NCI-H1105 treated with DMSO at 0.1 percent for 48 hours (cell line): Measurements from ENCODE around the gene CCL5.

Experiments used
- DNase-seq: peaks from one replicate; lab custom pipeline; 2025; lab: John Stamatoyannopoulos, UW

CCL5 gene

GRCh38 chr17:35879773-35880654 is at the start of gene CCL5:
Gene CCL5 (minus strand): TSS chr17:35880360.
- DNase-seq: no peak

DNA sequence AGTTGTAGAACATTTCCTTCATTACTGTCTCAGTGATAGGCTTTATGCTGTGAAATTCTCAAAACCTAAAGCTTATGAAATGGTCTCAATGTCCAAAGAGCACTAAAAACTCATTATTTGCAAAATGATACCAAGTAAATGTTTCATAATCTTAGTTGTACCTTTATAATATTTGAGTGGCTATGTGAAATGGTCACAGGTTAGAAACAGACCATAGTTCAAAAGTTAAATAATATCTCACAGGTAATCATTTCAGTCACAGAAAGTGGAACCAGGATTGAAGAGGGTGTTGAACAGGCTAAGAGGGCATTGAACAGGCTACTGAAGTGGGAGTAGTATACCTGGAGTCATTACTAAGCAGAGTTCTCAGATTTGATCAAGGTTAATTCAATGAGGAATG is 47.6 kb upstream of the CCL5 start:
- no peak for DNase-seq

GRCh38 chr17:35923609-35924114 is 43.5 kb upstream of the CCL5 start:
- no peak for DNase-seq

DNA sequence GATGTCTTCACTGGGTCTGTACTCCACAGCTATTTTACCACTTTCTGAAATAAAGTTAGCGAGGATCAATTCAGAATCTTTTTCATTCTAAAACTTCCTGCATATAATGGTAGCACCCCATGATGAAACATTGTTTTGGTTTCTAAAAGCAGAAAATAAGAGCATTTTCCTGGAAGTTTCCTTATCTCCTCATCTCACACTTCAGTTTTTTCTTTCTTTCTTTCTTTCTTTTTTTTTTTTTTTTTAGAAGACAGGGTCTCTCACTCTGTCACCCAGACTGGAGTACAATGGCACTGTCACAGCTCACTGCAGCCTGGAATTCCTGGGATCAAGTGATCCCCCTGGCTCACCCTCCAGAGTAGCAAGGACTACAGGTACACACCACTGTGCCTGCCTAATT is 40.1 kb upstream of the CCL5 start:
- no peak for DNase-seq

DNA sequence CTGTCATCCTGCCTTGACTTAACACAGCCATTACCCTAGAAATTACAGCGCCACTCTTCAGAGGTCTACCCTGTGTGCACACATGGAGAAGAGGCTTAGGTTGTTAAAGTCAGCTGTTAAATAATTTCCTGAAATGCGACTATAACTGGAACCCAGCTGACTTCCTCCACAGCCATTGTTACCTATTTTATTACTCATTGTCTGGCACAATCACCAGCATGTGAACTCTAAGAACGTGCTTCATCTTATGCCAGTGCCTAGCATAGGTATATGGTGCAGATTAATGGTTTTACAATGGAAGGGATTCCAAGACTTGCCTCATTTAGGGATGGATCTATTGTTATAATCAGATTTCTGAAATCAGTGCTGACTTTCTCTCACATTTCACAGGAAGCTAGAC is 38.5 kb upstream of the CCL5 start:
- no peak for DNase-seq

DNA sequence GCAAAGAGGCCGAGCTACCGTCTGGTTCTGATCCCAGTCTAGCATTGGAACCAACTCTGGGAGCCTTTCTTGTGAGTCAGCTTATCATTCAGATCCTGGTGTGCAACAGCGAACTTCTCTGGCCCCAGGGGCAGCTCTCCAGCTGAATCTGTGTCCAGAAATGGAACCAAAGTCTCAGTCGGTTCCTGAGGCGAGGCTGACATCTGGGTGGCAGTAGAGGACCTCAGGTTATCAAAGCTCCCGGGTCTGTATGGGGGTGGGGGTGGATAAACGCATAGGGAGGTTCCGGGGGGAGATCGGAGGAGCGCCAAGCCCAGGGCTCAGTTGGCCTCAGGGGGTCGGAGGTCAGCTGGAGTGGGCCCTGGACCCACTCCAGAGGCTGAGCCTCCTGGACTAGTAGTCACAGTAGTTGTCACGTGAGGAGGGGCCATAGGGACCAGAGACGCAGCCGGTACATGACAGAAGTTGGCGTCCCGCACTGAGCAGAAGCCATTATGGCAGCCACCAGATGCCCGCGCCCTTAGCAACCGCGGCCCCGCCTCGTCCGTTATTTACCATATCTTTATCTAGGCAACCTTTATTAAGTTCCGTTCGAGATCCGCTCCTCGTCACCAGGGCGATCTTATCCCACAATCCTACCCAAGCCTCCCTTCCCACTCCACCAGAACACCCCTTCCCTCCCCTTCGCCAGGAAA is 37.5 kb upstream of the CCL5 start:
- DNase-seq: no peak

DNA sequence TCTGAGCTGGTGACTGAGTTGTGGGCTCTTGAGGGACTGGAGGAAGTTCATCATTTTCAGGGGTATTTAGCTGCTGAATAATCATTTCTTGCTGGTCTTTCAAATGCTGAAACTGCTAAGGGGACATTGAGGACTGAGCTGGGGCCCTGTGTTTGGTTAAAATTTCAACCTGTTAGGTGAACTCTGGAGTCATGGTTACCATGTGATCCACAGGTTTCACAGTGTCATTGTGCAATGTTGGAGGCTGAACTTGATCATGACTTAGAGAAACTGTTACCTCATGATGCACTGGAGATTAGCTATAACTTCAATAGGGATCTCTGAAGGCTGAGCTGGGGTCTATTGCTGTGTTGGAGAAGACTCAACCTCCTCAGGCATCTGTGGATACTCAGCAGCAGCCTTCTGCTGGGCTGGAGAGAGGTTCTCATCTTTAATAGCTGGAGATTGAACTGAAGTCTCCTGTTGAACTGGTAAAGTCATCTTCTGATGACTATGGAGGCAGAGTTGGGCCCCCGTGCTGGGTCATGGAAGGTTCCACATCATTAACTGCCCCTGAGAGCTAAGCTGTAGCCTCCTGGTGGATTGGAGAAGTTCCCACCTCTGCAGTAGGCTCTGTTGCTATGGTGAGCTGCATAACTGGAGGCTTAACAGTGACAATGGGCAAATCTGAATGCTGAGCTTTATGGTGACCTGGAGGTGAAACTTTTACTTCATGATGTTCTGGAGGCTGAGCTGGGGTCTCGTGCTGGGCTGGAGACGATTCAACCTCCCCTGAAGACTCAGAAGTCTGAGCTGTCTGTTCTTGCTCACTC is 35.2 kb upstream of the CCL5 start:
- DNase-seq: no peak

- DNase-seq: no peak
These were observed 34.2 kb upstream of the CCL5 start for GRCh38 chr17:35914354-35914753.

DNA sequence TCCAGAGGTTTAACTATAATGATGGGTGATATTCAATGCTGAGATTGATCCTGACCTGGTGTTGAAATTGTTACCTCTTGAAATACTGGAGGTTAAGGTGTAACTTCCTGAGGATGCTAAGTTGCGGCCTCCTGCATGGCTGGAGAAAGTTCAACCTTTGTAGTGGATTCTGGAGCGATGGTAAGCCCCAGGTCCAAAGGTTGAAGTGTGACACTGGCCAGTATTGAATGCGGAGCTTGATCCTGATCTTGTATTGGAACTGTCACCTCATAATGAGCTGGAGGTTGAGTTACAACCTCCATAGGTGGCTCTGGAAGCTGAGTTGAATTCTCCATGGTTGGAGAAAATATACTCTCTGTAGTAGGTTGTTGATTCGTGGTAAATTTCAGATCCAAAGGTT is 33.4 kb upstream of the CCL5 start:
- DNase-seq: no peak

- DNase-seq: no peak
These were observed 32.8 kb upstream of the CCL5 start for GRCh38 chr17:35912942-35913341.

DNA sequence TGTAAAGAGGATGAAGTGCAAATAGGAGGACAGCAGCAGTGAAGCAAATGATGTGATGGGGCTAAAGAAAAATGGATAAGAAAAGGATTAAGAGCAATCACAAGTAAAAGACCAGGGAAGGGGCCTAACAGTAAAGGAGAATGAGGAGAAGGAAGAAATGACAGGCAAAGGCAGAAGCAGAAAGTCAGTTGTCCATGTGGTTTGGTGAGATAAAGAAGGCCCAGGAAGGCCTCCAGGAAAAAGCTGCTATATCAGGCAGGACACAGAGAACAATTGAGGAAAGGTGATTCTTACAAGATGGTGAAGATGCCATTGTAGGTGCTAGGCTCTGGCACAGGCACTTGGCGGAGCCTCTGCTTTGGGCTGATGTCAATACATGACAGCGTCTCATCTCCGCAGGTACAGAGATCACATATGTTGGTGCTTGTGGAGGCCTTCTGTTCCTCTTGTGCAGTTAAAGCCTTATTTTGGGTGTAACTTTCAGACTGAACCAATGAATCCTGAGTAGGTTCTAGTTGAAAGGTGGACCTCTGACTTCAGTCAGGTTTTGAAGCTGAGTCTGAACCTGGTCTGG is 32.3 kb upstream of the CCL5 start:
- no peak for DNase-seq

DNA sequence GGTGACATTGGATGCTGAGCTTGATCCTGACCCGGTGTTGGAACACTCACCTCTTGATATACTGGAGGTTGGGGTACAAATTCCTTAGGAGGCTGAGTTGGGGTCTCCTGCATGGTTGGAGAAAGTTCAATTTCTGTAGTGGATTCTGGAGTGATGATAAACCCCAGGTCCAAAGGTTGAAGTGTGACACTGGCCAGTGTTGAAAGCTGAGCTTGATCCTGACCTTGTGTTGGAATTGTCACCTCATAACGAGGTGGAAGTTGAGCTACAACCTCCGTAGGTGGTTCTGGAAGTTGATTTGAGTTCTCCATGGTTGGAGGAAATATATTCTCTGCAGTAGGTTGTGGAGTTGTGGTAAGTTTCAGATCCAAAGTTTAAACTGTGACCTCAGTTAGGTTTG is 29.2 kb upstream of the CCL5 start:
- DNase-seq: no peak

- no peak for DNase-seq
These were observed 27.5 kb upstream of the CCL5 start for GRCh38 chr17:35907691-35908090.

- DNase-seq: no peak
These were observed 26.9 kb upstream of the CCL5 start for GRCh38 chr17:35906926-35907637.

DNA sequence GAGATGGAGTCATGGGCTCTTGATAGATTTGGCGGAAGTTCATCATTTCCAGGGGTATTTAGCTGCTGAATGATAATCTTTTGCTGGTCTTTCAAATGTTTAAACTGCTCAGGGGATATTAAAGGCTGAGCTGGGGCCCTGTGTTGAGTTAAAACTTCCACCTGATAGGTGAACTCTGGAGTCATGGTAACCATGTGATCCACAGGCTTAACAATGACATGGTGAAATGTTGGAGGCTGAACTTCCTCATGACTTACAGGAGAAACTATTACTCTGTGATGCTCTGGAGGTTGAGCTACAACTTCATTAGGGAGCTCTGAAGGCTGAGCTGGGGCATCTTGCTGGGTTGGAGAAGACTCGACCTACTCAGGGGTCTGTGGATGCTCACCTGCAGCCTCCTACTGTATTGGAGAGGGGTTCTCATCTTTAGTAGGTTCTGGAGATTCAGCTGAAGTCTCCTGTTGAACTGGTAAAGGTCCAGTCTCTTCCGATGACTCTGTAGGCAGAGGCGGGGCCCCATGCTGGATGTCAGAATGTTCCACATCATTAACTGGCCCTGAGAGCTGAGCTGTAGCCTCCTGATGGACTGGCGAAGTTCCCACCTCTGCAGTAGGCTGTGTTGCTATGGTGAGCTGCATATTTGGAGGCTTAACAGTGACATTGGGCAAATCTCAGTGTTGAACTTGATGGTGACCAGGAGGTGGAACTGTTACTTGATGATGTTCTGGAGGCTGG is 26.2 kb upstream of the CCL5 start:
- DNase-seq: no peak

DNA sequence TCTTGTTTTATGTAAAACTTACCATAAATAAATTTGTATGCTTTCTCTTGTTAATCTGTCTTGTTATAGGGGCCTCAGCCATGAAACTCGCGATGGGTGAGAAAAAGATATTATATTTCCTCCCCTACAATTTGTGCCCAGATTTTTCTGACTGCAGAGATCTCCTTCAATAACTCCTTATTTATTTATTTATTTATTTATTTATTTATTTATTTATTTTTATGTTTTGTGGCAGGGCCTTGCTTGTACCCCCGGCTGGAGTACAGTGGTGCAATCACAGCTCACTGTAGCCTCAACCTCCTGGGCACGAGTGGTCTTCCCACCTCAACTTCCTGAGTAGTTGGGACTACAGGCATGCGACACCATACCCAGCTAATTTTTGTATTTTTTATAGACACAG is 23.3 kb upstream of the CCL5 start:
- DNase-seq: no peak

DNA sequence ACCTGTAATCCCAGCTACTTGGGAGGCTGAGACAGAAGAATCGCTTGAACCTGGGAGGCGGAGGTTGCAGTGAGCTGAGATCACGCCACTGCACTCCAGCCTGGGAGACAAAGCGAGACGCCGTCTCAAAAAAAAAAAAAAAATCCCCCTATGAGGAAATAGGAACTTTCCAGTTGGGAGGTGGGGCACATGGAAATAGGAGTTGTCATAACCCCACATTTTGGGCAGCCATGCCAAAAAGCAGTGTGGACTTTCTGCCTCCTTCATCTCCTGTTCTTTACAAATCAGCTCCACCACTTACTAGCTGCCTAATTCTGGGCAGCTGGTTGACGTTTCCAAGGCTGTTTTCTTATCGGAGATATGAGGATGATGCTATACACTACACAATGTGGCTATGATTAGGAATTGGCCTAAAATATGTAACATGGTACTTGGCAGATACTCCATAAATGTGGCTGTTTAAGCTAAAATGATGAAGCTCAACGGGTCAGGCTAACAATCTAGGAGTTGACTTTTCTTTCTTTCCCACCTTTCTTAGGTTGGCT is 21.5 kb upstream of the CCL5 start:
- no peak for DNase-seq

DNA sequence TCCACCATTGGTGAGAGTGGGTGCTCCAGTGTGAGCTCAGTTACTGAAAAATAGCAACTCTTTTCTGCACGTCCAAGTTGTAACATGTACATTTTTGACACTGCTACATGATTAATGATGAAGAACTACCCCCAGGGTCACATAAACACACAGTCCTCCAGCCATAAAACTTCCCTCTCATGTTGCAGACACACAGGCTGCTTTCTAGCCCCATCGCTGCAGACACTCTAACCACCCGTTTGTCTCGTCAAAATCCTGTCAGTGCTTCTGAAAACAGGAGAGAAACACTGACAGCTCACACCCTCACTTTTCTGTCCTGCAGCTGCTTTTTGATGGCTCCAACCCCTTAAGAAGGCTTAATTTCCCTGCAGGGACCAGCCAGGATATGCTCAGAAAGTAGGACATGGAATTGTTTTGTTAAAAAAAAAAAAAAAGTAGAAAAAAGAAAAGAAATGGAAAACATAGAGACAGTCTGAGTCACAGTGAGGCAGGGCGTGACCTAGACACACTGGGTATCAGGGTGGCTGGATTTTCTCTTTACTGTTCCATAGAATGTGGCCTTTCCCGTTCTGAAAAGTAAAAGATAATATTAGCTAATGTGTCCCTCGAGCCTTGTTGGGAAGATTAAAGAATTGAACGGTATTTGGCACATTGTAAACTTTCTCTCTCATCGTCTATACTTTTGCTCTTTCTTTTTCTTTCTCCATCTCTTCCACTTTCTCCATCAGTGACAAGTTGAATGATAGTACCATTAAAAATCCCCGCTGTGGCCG is 20.7 kb upstream of the CCL5 start:
- DNase-seq: no peak

GRCh38 chr17:35900280-35900679 is 20.1 kb upstream of the CCL5 start:
- DNase-seq: no peak
